NCI-H524 (cell line): Measurements from ENCODE around the gene FBXO24.

Experiments used
- DNase-seq, 2 experiments: peaks; one replicate each; lab custom pipeline; 2025; lab: John Stamatoyannopoulos, UW

Gene FBXO24

DNA sequence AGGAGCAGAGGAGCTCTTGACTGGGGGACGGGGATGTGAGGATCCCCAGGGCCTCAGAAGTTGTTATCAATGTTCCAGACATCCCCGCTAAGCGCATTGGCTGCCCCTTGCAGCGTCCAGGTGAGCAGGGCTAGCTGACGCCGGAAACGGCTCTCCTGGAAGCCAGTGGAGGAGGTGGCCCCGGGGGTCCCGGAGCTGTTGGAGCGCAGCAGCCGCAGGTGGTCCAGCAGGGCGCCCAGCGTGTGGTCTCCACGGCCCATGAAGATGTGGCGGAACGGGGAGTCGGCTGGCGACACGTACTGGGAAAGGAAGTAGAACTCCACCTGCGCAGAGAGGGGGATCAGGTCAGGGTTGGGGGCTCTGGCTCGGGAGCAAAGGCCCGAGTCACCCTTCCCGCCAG is 34.7 kb downstream of the FBXO24 start:
- DNase-seq: no peak

GRCh38 chr7:100621554-100621953 is 35.4 kb downstream of the FBXO24 start:
- DNase-seq: no peak

DNA sequence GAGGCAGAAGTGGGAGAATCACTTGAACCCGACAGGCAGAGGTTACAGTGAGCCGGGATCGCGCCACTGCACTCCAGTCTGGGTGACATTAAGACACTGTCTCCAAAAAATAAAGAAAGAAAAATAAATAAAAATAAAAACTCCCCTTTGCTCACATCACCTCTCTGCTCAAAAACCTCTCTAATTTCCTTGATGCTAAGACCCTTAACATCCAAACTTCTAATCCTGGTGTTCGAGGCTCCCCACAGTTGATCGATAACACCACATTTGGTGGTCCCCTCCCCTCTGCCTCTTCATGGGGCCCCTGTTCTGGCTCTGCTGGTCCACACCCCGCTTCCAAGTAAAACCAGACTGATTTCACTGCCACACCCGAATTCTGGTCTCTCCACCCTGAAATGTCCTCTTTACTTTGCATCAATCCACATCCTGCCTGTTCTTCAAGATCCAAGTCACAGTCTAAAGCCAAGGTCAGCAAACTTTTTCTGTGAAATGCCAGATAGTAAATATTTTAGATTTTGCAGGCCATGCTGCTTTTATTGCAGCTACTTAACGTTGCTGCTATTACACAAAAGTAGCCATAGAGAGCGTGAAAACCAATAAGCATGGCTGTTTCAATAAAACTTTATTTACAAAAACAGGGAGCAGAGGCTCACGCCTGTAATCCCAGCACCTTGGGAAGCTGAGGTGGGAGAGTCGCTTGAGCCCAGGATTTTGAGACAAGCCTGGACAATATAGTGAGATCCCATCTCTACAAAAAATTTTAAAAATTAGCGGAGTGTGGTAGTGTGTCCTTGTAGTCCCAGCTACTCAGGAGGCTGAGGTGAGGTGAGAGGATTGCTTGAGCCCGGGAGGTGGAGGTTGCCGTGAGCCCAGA is 38.1 kb downstream of the FBXO24 start:
- DNase-seq: no peak

DNA sequence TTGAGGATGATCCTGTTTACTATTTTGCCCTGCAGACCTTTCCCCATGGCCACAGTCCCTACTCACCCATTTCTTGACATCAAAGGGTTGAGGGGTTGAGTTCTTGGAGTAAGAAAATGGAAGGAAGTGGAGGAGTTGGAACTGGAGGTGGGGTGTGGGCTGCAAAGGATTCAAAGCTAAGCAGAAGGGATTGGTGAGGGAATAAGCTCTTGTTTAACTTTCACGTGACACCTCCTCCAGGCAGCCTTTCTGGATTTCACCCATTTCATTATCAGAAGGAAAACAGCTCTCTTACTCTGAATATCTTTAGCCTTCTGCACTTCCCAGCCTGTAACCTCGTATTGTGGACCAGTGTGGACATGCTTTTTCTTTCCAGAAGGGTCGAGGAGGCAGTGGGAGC is 39.9 kb downstream of the FBXO24 start:
- DNase-seq: no peak

- DNase-seq: peak; percentile 44 to 70
Observed at GRCh38 chr7:100626530-100627237, 40.6 kb downstream of the FBXO24 start.

GRCh38 chr7:100627238-100627549 is 41.1 kb downstream of the FBXO24 start:
- DNase-seq: no peak

DNA sequence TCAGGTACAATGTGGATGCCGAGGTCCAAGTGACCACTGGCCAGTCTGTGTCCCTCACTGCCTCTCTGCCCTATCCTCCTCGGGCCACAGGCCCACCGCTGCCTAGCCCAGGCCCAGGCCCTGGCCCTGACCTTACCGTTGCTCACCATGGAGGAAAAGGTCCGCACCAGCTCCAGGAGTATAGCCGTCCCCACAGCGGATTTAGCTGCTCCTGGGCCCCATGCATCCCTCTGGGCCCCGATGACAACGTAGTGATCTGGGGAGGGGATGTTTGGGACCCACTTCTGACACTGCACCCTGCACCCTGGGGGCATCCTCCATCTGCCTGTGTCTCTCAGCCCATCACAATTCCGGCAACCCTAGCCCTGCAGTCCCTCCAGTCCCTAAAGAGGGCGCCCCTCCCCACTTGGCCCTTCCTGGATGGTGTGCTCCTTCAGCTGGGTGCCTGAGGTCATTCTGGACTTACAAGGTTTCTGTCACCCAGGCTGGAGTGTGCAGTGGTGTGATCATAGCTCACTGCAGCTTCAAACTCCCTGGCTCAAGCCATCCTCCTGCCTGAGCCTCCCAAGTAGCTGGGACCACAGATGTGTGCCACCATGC is 43.1 kb downstream of the FBXO24 start:
- DNase-seq: peak in 1 of 2 experiments; percentile 13

DNA sequence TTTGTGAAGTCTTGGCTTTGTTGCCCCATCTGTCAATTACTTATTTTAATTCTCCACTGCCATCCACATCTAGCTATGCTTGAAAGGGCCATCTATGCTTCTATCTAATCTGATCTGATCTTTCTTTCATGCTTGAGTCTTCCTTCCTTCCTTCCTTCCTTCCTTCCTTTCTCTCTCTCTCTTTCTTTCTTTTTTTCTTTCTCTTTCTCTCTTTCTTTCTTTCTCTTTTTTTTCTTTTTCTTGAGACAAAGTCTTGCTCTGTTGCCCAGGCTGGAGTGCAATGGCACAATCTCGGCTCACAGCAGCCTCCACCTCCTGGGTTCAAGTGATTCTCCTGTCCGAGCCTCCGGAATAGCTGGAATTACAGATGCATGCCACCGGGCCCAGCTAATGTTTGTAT is 43.9 kb downstream of the FBXO24 start:
- DNase-seq: no peak

DNA sequence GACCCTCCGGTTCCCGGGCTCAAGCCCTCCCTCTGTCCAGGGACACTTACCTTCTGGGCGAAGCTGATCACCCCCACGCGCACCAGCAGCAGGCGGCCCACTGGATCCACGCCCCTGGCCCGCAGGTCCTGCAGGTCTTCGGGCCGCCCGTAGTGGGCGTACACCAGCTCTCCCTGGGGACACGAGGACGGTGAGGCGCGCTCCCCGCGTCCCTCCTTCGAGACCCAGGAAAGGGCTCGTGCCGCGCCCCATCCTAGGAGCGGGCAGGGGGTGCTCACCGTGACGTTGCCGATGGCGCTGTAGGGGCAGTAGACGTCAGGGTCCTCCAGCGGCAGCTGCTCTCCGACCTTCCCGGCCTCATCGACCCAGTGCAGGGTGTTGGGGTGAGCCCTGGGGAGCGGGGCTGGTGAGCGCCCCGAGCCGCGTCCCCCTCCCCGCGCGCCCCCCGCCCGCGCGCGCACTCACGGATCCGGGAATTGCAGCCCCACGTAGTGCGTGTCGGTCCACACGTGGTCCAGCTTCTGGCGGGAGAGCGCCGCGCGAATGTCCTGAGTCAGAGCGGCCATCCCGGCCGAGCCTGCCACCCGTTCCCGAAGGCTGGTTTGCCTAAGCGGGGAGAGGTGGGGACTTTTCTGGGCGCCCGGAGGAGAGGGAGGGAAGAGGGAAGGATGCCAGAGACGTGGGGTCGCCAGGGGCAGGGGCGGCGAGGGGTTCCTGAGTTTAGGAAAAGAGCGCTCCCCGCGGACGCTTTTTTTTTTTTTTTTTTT is 47.0 kb downstream of the FBXO24 start:
- peak; percentile 12 to 60 for DNase-seq

DNA sequence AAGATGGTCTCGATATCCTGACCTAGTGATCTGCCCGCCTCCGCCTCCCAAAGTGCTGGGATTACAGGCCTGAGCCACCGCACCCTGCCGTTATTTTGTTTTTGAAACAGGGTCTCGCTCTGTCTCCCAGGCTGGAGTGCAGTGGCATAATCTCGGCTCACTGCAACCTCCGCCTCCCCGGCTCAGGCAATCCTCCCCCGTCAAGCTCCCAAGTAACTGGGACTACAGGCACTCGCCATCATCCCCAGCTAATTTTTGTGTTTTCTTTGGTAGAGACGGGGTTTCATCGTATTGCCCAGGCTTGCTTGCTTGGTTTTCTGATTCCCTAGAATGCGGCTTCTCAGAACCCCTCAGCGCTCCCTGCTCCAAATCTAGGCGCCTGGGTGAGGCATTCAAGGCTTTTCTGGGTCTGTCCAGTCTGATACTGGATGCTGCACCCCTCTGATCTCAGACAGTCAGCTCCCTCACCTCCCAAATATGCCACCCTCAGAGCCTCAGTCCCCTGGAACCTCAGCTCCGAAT is 53.9 kb downstream of the FBXO24 start:
- DNase-seq: no peak

DNA sequence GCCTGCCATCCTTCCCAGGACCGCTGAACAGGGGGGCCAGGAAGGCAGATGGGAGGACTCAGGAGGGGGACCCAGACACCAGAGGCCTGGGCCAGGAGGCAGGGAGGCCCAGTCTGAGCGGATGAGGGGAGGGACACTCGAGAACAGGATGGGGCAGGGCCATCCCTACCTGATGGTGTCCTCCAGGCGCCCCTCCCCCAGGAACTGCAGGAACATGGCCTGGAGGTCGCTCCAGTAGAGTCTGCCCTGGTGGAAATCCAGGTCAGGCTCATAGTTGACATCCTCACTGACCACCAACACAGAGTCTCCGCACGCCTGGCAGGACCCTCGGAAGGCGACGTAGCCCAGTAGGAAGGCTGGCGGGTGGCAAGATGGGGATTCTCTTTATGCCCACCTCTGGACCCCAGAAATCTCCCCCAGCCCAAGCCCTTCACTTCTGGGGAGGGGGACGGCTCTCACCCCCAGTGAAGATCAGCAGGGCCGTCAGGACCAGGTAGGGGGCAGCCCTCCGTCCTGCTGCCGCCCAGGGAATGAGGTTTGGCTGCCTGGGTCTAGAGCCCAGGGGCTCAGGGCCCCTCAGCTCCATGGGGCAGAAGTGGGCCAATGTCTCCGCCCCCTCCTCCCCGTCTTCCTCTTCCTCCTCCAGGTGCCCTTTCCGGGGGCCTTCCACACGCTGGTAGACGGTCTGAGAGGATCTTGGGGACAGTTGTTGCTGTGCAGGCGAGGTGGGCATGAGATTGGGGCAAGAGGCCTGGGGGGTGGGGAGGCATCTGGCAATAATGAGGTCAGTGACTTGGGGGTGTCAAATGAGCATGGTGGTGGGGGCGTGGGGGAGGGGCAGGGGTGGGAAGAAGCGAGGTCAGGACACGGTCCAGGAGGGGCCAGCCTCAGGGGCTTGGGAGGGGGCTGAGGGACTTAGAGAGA is 54.7 kb downstream of the FBXO24 start:
- DNase-seq: no peak

GRCh38 chr7:100641463-100641859 is 55.3 kb downstream of the FBXO24 start, which contains the start of gene TFR2:
TFR2 (minus strand) TSS chr7:100641552; CDS start chr7:100641509, 43 bp downstream.
- no peak for DNase-seq

DNA sequence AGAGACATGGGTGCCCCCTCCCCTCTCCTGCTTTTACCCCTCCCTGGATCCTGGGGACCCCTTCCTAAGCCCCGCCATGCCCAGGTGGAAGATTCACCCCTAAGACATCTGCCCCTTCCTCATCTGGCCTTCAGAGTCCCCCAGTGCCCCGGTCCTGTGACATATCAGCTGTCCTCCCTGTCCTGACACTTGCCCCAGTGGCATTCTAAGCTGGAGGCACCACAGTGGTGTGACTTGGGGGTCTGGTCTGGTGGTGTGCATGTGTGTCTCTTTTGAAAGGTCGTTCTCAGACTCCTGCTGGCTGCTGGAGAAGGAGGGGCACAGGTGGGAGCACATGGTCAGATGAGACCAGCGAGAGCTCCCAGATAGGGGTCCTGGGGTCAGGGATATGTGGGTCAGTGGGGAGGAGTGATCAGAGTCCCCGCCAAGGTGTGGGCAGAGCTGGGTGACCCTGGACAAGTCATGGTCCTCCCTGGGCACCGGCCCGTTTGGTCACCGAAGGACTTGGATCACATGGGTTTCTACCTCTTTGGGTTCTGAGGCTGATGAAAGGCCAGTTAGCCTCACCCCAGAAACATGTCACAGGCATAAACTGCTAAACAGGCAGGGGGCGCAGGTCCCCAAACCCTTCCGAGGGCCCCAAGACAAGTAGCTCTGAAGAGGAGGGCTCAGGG is 55.9 kb downstream of the FBXO24 start:
- DNase-seq: no peak

DNA sequence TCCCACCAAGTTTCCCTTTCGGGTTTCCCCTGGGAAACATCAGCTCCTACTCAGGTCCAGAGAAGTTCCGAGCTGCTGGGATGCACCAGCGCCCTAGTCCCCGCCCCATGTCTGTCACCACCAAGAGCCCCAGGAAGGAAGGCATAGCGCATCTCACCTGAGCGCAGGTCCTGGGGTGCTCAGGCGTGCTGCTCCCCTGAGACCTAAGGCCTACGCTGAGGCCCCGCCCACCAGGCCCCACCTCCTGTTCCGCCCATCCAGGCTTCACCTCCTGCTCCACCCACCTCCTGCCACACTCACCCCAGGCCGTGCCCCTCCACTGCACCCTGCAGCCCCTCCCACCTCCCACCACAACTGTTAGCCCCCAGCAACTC is 56.4 kb downstream of the FBXO24 start:
- no peak for DNase-seq

DNA sequence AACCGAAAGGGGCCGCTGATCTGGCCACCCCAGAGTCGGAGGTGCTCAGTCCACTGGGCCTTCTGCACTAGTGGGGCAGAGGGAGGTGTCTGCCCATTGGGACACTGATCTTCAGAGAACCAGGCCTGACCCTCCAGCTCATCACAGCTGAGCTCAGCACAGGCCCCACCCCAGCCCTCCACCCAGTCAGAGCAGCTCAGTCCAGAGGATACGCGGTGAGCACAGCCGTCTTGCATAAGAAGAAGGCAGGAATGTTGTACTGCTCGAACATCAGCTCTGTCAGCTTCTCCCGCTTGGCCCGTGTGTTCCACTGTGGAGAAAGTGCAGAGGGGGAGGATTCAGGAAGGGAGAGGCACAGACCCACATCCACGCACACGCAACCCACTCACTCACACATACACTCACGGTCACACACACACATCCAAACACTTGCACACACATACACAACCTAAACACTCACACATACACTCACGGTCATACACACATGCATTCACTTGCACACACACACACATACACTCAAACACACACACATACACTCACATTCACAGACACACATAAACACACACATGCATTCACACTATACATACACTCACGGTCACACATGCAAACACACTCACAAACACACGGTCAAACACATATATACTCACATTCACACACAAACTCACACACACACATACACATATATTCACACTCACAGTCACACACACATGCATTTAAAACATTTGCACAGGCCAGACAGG is 63.9 kb downstream of the FBXO24 start:
- DNase-seq: no peak
